KOPT-K1 (cell line): ENCODE results near the gene RASGRF2.

Source experiments
- H3K27ac ChIP-seq: fragments of 200-600 bp; sonication (generic); 2 replicates; pipeline ENCODE4 v1.5.1; 2016; ENCODE audit warnings: antibody characterized with exemption, mild to moderate bottlenecking, low read depth, low read length; ENCODE audit not compliant: poor library complexity, severe bottlenecking
- H3K36me3 ChIP-seq: fragments of 200-600 bp; sonication (generic); 2 replicates; pipeline ENCODE4 v1.5.1; 2017; ENCODE audit warnings: antibody characterized with exemption, mild to moderate bottlenecking, low read length, moderate library complexity; ENCODE audit not compliant: insufficient read depth
- H3K9me3 ChIP-seq: fragments of 200-600 bp; sonication (generic); 2 replicates; pipeline ENCODE4 v1.5.1; 2017; ENCODE audit warnings: antibody characterized with exemption, low read length, mild to moderate bottlenecking; ENCODE audit not compliant: insufficient read depth, poor library complexity, severe bottlenecking

The RASGRF2 gene

DNA sequence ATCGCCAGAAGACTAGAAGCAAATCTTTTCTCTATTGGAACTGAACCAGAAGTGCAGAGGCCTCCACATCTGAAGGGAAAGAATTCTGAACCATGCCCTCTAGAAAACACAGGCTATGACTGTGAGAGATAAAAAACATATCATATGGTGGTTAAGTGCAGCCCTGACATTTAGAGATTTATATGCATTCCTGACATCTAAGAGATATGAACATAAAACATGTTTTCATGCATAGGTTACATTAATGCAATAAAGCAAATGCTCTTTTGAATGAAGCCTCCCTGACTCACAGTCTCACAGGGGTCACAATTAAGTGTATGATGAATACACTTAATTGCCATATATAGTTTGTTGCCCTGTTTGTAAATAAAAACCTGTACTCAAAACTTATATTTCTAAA lies 244.0 kb downstream of the RASGRF2 start:
- H3K36me3 ChIP-seq: no peaks in the 10 kb centered on the region
- H3K27ac ChIP-seq: no peak overlapping the region
- no peaks in the 10 kb centered on the region for H3K9me3 ChIP-seq

GRCh38 chr5:81205058-81205457 lies 244.9 kb downstream of the RASGRF2 start:
- no peaks in the 10 kb centered on the region for H3K9me3 ChIP-seq
- H3K27ac ChIP-seq: no peak overlapping the region
- no peaks in the 10 kb centered on the region for H3K36me3 ChIP-seq

DNA sequence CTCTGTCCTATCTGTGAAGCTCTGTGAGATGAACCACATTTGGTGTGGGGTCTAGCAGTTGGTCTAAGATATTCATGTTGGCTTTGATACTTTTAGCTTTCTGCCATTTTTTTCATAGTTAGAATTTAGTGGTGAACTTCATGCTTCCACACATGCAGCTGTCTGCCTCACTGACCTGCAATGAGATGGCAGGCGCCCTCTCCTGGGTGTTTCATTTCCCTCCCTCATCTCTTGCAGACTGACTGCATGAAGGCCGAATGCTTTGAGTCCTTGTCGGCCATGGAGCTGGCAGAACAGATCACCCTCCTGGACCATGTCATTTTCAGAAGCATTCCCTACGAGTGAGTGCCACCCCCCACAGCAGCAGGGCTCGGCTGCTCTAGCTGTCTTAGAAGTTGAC lies 246.8 kb downstream of the RASGRF2 start:
- Histone ChIP-seq H3K27ac (no peak overlapping the region), H3K9me3 (no peaks in the 10 kb centered on the region), H3K36me3 (no peaks in the 10 kb centered on the region)

GRCh38 chr5:81208904-81209303 lies 248.7 kb downstream of the RASGRF2 start:
- no peaks in the 10 kb centered on the region for H3K36me3 ChIP-seq

GRCh38 chr5:81209386-81209785 lies 249.2 kb downstream of the RASGRF2 start:
- no peaks in the 10 kb centered on the region for H3K36me3 ChIP-seq
- no peak overlapping the region for H3K27ac ChIP-seq
- no peaks in the 10 kb centered on the region for H3K9me3 ChIP-seq

More at GRCh38 chr5:81208904-81209303, 248.7 kb downstream of the RASGRF2 start:
- H3K27ac ChIP-seq: no peak overlapping the region
- H3K9me3 ChIP-seq: no peaks in the 10 kb centered on the region

- Histone ChIP-seq H3K9me3 (no peaks in the 10 kb centered on the region), H3K27ac (no peak overlapping the region)
Measured at GRCh38 chr5:81209869-81210493, 249.8 kb downstream of the RASGRF2 start.

DNA sequence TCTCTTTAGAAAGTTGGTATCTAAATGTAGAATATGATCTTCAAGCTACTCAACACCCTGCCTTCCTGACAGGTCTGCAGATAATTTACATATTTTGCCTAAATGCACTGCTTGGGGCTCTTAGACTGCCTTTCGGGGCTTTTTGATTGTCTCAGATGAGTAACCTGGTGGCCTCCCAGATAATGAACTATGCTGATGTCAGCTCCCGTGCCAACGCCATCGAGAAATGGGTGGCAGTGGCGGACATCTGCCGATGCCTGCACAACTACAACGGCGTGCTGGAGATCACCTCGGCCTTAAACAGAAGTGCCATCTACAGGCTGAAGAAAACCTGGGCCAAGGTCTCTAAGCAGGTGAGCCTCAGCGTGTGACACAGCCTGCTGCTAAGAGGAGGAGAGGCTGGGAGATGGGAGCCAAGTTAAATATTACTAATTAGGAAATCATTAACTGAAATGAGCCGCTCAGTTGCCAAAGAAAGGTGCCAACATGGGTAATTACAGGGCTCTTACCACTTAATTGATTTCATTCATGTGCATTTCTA lies 252.1 kb downstream of the RASGRF2 start:
- H3K9me3 ChIP-seq: no peaks in the 10 kb centered on the region
- H3K36me3 ChIP-seq: no peaks in the 10 kb centered on the region
- no peak overlapping the region for H3K27ac ChIP-seq

More at GRCh38 chr5:81209869-81210493, 249.8 kb downstream of the RASGRF2 start:
- H3K36me3 ChIP-seq: no peaks in the 10 kb centered on the region

GRCh38 chr5:81213070-81213469 lies 252.9 kb downstream of the RASGRF2 start:
- Histone ChIP-seq H3K36me3 (no peaks in the 10 kb centered on the region), H3K9me3 (no peaks in the 10 kb centered on the region), H3K27ac (no peak overlapping the region)

DNA sequence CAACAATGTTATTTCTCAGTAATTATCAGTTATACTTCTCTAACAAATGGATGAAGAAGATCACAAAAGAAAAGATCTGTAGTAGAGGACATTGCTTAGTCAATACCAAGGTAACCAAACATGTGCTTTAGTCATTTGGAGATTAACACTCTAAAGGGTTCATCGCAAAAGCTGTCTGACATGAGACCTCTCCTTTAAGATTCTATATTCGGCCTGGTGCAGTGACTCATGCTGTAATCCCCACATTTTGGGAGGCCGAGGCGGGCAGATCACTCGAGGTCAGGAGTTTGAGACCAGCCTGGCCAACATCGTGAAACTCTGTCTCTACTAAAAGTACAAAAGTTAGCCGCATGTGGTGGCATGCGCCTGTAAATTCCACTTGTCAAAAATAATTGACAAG lies 254.7 kb downstream of the RASGRF2 start:
- Histone ChIP-seq H3K36me3 (no peaks in the 10 kb centered on the region), H3K9me3 (no peaks in the 10 kb centered on the region), H3K27ac (no peak overlapping the region)

GRCh38 chr5:81216152-81216551 lies 256.0 kb downstream of the RASGRF2 start:
- no peak overlapping the region for H3K27ac ChIP-seq
- H3K9me3 ChIP-seq: no peaks in the 10 kb centered on the region
- H3K36me3 ChIP-seq: no peaks in the 10 kb centered on the region

DNA sequence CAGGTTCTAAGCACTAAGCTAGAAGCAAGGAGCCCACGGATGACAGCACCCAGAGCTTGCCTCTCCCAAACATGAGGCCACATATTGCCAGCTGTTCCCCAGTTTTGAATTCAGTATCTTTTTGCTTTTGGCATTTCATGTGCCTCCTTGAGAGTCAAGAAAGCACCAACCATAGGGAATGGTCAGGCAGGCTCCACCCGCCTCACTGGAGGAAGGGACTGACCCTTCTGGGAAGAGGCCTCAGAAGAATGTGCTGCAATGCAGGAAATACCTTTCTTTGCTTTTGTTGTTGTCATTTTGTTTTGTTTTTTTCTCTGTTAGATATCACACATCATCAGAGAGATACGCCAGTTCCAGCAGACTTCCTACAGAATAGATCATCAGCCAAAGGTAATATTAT lies 259.2 kb downstream of the RASGRF2 start:
- no peaks in the 10 kb centered on the region for H3K36me3 ChIP-seq
- H3K9me3 ChIP-seq: no peaks in the 10 kb centered on the region
- H3K27ac ChIP-seq: no peak overlapping the region

DNA sequence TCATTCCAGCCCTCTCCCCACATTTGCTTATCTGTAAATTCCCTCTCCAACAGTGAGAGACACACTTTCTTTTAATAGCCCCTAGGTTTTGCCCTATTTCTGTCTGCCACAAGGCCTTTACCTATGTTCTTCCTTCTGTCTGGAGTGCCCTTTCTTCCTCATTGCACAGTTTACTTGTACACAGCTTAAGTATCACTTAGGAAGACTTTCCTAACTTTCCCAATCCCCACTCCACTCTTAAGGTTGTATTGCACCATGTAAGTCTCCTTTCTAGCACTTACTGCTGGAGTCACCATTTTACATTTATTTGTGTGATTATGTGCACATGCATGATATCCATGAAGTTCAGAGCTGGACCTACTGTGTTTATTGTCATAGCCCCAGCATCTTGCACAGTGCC lies 262.1 kb downstream of the RASGRF2 start:
- no peaks in the 10 kb centered on the region for H3K9me3 ChIP-seq
- no peak overlapping the region for H3K27ac ChIP-seq

GRCh38 chr5:81225463-81225862 lies 265.3 kb downstream of the RASGRF2 start:
- Histone ChIP-seq H3K27ac (no peak overlapping the region), H3K9me3 (no peaks in the 10 kb centered on the region), H3K36me3 (no peaks in the 10 kb centered on the region)

More for the DNA sequence above, 262.1 kb downstream of the RASGRF2 start:
- no peaks in the 10 kb centered on the region for H3K36me3 ChIP-seq

- Histone ChIP-seq H3K36me3 (no peaks in the 10 kb centered on the region), H3K27ac (no peak overlapping the region), H3K9me3 (no peaks in the 10 kb centered on the region)
Measured at GRCh38 chr5:81226286-81226685, 266.1 kb downstream of the RASGRF2 start.

GRCh38 chr5:81226949-81227348 lies 266.8 kb downstream of the RASGRF2 start:
- H3K27ac ChIP-seq: no peak overlapping the region
- H3K36me3 ChIP-seq: no peaks in the 10 kb centered on the region
- H3K9me3 ChIP-seq: no peaks in the 10 kb centered on the region

DNA sequence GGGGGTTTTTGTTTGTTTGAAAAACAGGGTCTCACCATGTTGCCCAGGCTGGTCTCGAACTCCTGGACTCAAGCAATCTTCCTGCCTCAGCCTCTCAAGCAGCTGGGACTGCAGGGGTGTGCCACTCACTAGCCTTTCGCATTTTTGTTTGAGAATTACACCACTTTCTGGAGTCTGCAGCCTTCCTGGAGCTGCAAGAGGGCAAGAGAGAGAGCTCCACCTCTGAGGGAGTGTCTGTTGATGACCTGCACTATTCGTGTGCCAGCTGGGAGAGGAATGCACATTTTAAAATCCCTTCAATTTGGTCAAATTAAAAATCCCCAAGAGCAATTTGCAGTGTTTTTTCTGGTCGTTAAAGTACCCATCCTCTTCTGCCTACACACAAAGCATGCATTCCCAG lies 267.9 kb downstream of the RASGRF2 start:
- Histone ChIP-seq H3K27ac (no peak overlapping the region), H3K9me3 (no peaks in the 10 kb centered on the region), H3K36me3 (no peaks in the 10 kb centered on the region)
